SH-SY5Y (cell line): ENCODE measurements around the gene VOPP1.

Experiments used
- GATA2 ChIP-seq: IDR thresholded peaks from 2 replicates; pipeline ENCODE4 v1.6.1; 2011; ENCODE audit warnings: mild to moderate bottlenecking, low read depth, low read length
- GATA3 ChIP-seq: IDR thresholded peaks from 2 replicates; pipeline ENCODE4 v1.6.1; 2011; ENCODE audit warnings: low read depth, mild to moderate bottlenecking, low read length, moderate library complexity

- no peak for TF ChIP-seq GATA2
- TF ChIP-seq GATA3, result no peak
Measured at GRCh38 chr7:55499591-55499990, 72.7 kb downstream of the VOPP1 start.
